ENCODE results near the gene RRAGC. TPM values are rescaled to one million over a fixed set of nuclear protein-coding genes. Genes with fewer than 3 reads are reported as not detected.

Gene RRAGC
- total and polyA plus RNA-seq, 10 donors, result 9.4 to 28.1 (median 19.6) TPM

DNA sequence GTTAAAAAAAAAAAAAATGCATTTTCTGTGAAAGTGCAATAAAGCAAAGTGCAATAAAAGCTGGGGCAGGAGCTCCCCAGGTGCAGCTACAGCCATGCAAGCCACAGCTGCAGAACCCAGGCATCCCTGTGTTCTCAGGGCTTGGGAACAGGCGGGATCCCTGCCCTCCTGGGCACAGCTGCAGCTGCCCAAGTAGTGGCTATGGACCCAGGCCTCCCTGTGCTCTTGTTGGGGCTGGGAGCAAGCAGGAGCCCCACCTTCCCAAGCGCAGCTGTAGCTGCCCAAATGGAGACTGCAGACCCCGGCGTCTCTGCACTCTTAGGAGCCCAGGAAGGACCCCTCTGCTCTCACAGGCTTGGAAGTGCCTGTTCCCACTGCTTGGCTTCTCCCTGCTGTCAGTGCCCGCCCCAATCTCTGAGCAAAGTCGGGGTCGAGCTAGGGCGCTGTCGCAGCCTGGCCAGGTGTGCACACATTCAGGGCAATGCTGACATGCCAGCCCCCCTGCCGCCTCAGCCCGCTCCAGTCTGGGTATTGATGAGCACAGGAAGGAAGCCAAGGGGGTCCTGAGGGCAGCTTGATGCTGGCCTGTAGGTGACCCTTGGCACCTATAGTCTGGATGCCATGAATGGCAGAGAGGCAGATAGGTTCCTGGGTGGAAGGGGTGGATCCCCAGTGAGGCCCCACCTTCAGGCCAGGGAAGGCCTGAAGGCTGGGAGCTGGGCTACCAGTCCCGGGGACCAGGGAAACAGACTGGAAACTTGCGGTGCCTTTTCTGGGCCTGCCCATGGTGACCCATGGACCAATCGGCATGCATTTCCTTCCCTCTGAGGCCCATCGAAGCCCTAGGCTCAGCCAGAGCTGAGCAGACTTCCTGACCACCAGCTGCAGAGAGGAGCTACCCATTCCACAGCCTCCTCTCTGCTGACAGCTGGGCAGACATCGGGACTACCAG, 58.6 kb downstream of the RRAGC start:
- Histone ChIP-seq H3K27ac (no peak overlapping the region), H3K4me1 (peaks cover 0 to 16% (median 11%) of the 10 kb centered on the region in 6 donors), H3K9me3 (no peaks in the 10 kb centered on the region), H3K4me3 (no peak overlapping the region), H3K27me3 (replicated peaks in 1 of 7) (peaks cover 0 to 54% (median 36%) of the 10 kb centered on the region in 7 donors), H3K36me3 (no peaks in the 10 kb centered on the region)
- TF ChIP-seq, protein P1, sequence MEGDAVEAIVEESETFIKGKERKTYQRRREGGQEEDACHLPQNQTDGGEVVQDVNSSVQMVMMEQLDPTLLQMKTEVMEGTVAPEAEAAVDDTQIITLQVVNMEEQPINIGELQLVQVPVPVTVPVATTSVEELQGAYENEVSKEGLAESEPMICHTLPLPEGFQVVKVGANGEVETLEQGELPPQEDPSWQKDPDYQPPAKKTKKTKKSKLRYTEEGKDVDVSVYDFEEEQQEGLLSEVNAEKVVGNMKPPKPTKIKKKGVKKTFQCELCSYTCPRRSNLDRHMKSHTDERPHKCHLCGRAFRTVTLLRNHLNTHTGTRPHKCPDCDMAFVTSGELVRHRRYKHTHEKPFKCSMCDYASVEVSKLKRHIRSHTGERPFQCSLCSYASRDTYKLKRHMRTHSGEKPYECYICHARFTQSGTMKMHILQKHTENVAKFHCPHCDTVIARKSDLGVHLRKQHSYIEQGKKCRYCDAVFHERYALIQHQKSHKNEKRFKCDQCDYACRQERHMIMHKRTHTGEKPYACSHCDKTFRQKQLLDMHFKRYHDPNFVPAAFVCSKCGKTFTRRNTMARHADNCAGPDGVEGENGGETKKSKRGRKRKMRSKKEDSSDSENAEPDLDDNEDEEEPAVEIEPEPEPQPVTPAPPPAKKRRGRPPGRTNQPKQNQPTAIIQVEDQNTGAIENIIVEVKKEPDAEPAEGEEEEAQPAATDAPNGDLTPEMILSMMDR (IDR thresholded peaks at IDR 0.05 in 8 of 11, conservative IDR thresholded peaks at IDR 0.05 in 3 of 11), result no peak
- TF ChIP-seq POLR2AphosphoS5 (IDR thresholded peaks at IDR 0.05) (no peak), POLR2A (IDR thresholded peaks at IDR 0.05) (no peak)
- 72 to 77% (median 75%) methylated on average over 14 to 16 of the region's 16 CpGs for WGBS, 5 donors
- intact Hi-C loops (cut with DNase I; ENCODE audit: low total_unique reads), result no loop called here
- no peak for DNase-seq

DNA sequence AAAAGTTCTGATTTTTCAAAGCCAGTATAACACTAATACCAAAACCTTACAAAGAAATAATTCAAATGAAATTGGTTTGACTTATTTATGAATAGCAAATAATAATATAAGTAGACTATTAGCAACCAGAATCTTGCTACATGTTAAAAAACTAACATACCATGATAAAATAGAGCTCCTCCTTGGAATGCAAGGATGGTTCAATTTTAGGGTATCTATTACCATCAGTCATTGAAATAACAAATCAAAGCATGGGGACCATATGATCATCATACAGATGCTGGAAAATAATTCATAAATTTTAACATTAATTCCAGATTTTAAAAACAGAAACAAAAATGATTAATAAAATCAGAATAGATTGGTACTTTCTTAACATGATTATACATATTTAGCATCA, 66.3 kb downstream of the RRAGC start:
- Histone ChIP-seq H3K4me1 (peaks cover 0 to 4% (median 0%) of the 10 kb centered on the region in 6 donors), H3K4me3 (no peak overlapping the region), H3K36me3 (no peaks in the 10 kb centered on the region), H3K9me3 (peaks cover 0 to 33% (median 23%) of the 10 kb centered on the region in 8 donors), H3K27ac (no peak overlapping the region), H3K27me3 (replicated peaks in 1 of 7) (peaks cover 0 to 52% (median 8%) of the 10 kb centered on the region in 7 donors)
- no peak for DNase-seq
- TF ChIP-seq, protein P1 (IDR thresholded peaks at IDR 0.05 in 8 of 11, conservative IDR thresholded peaks at IDR 0.05 in 3 of 11), result no peak
- TF ChIP-seq POLR2A (IDR thresholded peaks at IDR 0.05), result no peak
- no peak for TF ChIP-seq POLR2AphosphoS5 (IDR thresholded peaks at IDR 0.05)
- intact Hi-C loops (cut with DNase I; ENCODE audit: low total_unique reads), result no loop called here

DNA sequence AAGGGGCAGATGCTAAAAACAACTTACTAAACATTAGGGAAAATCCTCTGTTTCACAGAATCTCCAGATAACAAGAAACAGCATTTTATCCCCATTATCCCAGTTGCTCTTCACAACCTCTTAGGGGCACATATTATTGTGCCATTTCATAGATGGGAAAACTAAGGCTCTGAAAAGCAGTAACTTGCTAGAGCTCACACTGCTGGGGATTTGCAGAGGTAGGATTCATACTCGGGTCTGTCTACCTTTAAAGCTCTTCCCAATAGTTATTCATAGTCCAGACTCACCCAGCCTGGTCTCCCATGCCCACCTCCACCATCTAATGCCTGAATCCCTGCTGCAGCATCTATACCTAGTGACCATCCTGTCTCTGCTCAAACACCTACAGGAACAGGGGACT, 67.7 kb downstream of the RRAGC start:
- Histone ChIP-seq H3K4me3 (no peak overlapping the region), H3K9me3 (peaks cover 0 to 33% (median 23%) of the 10 kb centered on the region in 8 donors), H3K4me1 (peaks cover 0 to 4% (median 0%) of the 10 kb centered on the region in 6 donors), H3K27me3 (replicated peaks in 1 of 7) (peaks cover 0 to 66% (median 8%) of the 10 kb centered on the region in 7 donors), H3K27ac (no peak overlapping the region), H3K36me3 (no peaks in the 10 kb centered on the region)
- TF ChIP-seq, protein P1 (IDR thresholded peaks at IDR 0.05 in 8 of 11, conservative IDR thresholded peaks at IDR 0.05 in 3 of 11), result no peak
- TF ChIP-seq POLR2AphosphoS5 (IDR thresholded peaks at IDR 0.05), result no peak
- TF ChIP-seq POLR2A (IDR thresholded peaks at IDR 0.05), result no peak
- no peak for DNase-seq
- 55 to 85% (median 75%) methylated on average over 1 of the region's 1 CpG for WGBS, 5 donors
- intact Hi-C loops (cut with DNase I; ENCODE audit: low total_unique reads), result no loop called here

DNA sequence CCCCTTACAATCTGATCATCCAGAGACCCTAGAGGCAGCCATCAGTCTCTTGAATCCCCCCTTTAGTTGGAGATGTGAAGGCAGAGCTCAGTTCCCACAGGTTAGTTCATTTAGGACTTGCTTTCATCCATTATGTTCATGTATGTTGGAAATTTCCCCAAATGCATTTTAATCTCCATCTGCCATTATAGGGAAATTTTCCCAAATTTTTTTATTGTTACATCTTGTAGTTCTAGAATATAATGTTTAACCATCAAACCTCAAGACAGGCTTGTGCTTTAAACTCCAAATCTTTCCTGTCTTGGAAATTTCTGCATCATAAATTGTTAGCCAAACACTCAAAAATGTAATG, 68.4 kb downstream of the RRAGC start:
- intact Hi-C loops (cut with DNase I; ENCODE audit: low total_unique reads), result no loop called here
- Histone ChIP-seq H3K4me1 (peaks cover 0 to 4% (median 0%) of the 10 kb centered on the region in 6 donors), H3K36me3 (no peaks in the 10 kb centered on the region), H3K27ac (no peak overlapping the region), H3K27me3 (replicated peaks in 1 of 7) (peaks cover 0 to 70% (median 8%) of the 10 kb centered on the region in 7 donors), H3K9me3 (peaks cover 0 to 33% (median 23%) of the 10 kb centered on the region in 8 donors), H3K4me3 (no peak overlapping the region)
- TF ChIP-seq, protein P1 (IDR thresholded peaks at IDR 0.05 in 8 of 11, conservative IDR thresholded peaks at IDR 0.05 in 3 of 11), result no peak
- TF ChIP-seq POLR2AphosphoS5 (IDR thresholded peaks at IDR 0.05) (no peak), POLR2A (IDR thresholded peaks at IDR 0.05) (no peak)
- DNase-seq, result no peak
